MM.1S (cell line): Measurements from ENCODE around the gene ZNF622.

Experiments used
- EZH2 ChIP-seq: fragments of 300-600 bp; sonication (generic); optimal IDR thresholded peaks from 2 replicates; pipeline ENCODE3; 2017; ENCODE audit warnings: low read depth, mild to moderate bottlenecking, antibody characterized with exemption, low read length, mixed read lengths
- EZH2phosphoT487 ChIP-seq: fragments of 300-600 bp; sonication (generic); IDR thresholded peaks from 2 replicates; pipeline ENCODE4 v1.6.1; 2018; ENCODE audit warnings: antibody characterized with exemption, low read length
- TF ChIP-seq, protein P1 (sequence below): fragments of 300-600 bp; sonication (generic); IDR thresholded peaks from 2 replicates; pipeline ENCODE4 v1.5.1; 2016; ENCODE audit warnings: antibody characterized with exemption, low read length, mixed read lengths

DNA sequence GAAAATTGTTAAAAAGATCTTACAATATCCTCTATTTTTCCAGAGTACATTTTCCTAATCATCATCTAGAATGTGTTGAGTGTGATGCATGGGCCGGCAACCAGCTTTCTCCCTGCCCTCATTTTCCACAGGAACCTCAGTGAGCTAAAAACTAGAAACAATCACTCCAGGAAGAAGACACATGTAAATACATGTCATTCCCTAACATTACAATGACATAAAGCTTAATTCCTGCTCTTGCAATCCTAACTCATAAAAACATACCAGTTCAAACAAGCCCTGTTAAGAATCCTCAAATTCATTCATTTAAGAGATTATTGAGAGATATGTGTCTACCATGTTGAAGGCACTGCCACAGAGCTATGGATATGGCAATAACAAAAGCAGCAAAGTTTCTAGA, 18.5 kb upstream of the ZNF622 start:
- TF ChIP-seq, protein P1, sequence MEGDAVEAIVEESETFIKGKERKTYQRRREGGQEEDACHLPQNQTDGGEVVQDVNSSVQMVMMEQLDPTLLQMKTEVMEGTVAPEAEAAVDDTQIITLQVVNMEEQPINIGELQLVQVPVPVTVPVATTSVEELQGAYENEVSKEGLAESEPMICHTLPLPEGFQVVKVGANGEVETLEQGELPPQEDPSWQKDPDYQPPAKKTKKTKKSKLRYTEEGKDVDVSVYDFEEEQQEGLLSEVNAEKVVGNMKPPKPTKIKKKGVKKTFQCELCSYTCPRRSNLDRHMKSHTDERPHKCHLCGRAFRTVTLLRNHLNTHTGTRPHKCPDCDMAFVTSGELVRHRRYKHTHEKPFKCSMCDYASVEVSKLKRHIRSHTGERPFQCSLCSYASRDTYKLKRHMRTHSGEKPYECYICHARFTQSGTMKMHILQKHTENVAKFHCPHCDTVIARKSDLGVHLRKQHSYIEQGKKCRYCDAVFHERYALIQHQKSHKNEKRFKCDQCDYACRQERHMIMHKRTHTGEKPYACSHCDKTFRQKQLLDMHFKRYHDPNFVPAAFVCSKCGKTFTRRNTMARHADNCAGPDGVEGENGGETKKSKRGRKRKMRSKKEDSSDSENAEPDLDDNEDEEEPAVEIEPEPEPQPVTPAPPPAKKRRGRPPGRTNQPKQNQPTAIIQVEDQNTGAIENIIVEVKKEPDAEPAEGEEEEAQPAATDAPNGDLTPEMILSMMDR, result no peak
- TF ChIP-seq EZH2phosphoT487 (no peak), EZH2 (no peak)
